Inflammatory macrophage treated with lipopolysaccharide for 4 hours (primary cell): ENCODE data around the gene ACADM.
"Not testable (repeated sequence)": the region's sequence is repeated elsewhere in the genome, so short reads cannot be mapped to it uniquely, and the experiment has no call there.

Experiments
- DNase-seq: peaks from one replicate; pipeline ENCODE4 v3.0.0-alpha.2; 2020

The ACADM gene

DNA sequence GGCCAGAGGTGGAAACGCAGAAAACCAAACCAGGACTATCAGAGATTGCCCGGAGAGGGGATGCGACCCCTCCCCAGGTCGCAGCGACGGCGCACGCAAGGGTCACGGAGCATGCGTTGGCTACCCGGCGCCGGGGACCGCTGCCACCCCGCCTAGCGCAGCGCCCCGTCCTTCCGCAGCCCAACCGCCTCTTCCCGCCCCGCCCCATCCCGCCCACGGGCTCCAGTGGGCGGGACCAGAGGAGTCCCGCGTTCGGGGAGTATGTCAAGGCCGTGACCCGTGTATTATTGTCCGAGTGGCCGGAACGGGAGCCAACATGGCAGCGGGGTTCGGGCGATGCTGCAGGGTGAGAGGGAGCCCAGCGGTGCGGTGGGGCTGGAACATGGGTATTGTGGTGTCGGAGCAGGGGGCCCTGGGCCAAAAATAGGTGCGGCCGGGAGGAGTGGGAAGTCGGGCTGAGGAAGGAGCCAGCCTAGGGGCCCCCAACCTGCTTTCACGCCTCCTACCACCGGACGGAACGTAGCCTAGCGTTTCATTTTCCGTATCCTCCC, at the start of gene ACADM:
Gene ACADM (plus strand): TSS at position 238 of the 551 bp plus-strand sequence. CDS start 79 bp downstream, at position 317.
- peak; percentile 95 for DNase-seq

DNA sequence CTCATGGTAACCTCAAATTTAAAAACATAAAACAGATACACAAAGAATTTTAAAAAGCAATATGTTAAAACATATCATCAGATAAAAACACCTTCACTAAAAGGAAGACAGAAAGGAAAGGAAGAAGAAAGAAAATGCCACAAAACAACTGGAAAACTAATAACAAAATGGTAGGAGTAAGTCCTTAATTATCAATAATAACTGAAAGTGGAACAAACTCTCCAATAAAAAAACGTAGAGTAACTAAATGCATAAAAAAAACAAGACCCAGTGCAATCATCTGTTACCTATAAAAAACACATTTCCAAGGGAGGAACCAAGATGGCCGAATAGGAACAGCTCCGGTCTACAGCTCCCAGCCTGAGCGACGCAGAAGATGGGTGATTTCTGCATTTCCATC, 47.1 kb upstream of the ACADM start:
- DNase-seq: no peak

DNA sequence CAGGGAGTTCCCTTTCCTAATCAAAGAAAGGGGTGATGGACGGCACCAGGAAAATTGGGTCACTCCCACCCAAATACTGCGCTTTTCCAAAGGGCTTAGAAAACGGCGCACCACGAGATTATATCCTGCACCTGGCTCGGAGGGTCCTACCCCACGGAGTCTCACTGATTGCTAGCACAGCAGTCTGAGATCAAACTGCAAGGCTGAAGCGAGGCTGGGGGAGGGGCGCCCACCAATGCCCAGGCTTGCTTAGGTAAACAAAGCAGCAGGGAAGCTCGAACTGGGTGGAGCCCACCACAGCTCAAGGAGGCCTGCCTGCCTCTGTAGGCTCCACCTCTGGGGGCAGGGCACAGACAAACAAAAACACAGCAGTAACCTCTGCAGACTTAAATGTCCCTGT, 46.5 kb upstream of the ACADM start:
- not testable (repeated sequence) for DNase-seq

DNA sequence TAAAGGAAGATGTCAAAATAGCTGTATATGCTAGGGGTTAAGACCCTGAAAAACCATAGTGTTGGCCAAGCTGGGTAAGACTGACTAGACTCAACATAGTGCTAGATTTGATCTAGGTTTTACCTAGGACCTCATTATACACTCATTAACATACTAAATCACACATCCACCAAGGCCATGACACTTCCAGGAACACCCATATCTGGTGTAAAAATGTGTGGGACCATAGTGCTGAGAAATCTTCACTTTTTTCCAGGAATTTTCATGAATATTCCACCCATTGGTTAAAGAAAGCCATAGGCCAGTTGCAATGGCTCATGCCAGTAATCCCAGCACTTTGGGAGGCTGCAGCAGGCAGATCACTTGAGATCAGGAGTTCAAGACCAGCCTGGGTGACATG, 34.0 kb upstream of the ACADM start:
- no peak for DNase-seq

DNA sequence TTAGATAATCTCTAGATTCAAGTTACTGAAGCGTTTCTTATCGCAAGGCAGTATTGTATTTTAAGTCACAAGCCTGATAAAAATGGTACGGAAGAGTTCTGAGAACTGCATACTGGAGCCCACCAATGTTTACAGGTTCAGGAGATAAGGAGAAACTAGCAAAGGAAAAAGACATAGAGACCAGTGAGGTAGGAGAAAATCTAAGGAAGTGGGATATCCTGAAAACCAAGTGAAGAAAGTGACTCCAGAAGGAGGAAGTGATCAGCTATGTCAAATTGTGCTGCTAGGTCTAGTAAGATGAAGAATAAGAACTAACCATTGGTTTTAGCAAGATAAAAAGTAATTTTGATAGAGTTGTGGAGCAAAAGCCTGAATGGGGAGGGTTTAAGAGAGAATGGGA, 31.0 kb upstream of the ACADM start:
- no peak for DNase-seq

DNA sequence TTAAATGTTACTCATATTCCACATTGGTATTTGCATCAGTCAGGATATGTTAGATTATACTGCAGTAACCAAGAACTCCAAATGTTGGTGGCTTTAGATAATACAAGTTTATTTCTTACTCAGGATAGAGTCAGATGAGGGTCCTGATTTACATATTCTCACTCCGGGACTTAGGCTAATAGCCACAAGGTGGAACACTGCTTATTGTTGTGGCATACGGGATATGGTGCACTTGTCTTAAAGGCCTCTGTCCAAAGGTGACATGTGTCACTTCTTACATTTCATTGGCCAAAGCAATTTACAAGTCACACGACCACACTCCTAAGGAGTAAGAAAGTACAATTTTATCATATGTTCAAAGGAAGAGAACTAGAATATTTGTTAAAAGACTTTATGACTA, 28.5 kb upstream of the ACADM start:
- DNase-seq: no peak

DNA sequence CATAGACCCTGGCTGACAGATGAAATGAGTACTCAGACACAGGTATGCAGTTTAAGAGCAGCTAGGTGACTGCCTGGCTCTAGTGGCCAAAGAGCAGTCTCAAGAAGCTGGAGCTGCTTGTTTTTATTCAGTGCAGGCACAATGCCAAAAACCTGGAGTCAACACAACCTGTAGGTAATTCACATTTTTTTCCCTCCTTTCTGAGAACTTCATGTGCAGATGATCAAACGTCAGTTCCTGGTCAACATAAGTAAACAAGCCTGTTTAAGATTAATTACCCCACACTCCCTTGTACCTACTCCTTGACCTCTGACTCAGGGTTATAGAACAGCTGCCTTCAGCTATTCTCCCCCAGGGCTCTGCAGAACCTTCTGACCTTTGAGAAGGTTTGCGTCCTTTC, 17.3 kb upstream of the ACADM start:
- no peak for DNase-seq

DNA sequence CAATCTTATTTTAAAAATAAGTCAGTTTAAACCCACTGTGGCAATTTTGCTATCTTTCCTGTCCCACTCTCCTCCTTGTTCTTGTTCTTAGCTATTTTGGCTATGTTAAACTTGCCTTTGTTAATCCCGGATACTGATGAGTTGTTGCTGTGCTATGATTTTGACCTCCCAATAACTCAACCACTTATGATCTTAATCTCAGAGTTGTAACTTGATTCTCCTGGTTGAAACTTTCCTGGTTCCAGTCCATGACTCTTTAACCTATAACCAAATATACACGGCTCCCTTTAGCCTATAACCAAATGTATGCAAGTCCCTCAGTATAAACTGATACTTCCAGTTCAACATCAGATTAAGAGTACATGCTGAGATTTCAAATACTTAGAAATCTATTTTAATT, 15.6 kb upstream of the ACADM start:
- DNase-seq: no peak

DNA sequence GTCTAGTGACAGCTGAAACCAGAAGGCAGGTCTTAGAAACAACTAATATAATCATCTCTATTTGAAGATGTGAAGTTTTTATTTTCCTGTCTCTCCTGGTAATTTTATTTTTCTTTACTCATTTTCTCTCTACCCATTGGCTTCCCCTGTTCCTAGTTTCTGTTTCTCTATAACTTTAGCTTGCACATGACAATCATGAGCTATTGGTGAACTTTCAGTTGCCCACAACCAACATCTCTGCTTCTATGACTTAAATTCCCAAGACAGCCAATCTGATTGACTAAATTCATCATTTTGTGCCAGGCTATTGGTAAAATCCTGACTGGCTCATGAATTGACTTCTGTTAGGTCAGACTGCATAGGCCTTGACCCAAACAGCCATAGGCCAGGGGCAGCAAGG, 13.7 kb upstream of the ACADM start:
- DNase-seq: peak; percentile 53

DNA sequence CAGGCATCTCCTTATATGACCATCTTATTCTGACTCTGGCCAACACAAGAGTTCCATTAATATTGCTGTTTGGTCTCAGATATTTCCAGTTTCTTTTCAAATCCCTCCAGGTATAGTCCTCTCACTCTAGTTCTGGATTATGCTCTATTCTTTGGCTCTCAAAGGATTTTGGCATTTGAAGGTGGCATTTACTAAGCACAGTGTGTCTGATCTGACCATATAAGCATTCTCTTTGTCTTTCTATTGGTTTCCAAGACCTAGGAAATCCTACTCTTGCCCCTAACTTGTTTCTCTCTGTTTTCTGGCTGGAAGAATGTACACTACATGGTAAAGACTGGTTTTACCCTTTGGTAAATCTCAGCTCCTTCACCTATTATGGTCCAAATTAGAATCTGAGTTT, 12.7 kb upstream of the ACADM start:
- DNase-seq: no peak

DNA sequence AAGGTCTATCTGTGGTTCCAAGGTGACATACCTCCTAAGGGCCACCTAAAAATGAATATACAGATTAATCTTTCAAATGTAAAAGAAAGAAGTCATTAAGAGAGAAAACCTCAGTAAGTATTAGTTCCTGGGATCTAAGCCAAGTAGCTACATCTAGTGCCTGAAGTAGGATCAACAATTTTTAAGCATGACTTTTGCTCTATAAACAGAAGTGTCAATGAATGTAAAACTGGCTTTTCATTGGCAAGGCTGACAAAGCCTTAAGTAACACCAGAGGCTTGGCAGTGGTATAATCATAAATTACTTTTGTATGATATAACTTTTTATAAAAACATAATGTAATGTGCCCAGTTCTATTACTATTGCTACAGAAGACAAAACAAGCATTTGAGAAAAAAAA, 12.2 kb upstream of the ACADM start:
- DNase-seq: no peak

DNA sequence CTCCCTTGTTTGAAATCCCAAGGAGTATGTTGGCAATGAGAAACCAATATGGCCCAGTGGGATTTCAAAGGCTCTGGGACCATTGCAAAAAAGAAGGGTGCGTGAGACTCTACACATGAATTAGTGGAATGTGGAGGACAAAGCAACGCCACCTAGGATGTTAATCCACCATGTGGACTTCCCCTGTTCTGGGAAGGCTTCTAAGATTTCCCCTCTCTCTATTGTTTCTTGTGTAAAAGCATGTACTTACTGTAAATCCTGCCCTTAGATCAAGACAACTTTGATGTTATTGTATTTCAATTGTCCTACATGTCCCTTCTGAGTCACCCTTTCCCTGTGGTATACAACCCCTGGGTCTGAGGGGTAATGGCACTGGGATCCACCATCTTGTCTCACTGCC, 4.7 kb upstream of the ACADM start:
- DNase-seq: no peak

DNA sequence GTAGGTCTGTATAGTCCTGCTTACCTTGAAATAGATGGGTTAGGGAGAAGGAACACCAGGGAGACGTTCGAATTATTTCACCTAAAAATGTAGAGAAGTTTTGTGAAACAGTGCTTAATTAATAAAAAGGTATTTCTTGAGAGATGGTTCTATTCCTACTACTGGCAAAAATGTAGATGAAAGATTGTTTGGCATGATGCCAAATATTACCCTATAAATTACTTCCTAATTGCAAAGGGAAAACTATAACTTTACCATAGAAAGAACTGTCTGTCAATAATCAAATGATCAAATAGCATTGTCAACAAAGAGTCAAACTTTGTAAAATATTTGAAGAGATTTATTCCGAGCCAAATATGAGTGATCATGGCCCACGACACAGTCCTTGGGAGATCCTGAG, 4.2 kb upstream of the ACADM start:
- DNase-seq: no peak

DNA sequence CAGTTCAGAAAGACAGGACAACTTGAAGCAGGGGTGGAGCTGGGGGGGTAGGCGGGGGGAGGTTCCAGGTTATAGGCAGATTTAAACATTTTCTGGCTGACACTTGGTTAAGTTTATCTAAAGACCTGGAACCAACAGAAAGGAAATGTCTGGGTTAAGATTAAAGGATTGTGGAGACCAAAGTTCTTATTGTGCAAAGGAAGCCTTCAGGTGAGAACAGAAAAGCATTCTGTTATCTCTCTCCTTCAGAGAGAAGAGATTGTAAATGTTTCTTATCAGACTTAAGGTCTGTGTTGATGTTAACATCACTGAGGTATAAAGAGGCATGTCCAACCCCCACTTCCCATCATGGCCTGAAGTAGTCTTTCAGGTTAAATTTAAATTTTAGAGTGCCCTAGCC, 3.7 kb upstream of the ACADM start:
- no peak for DNase-seq

DNA sequence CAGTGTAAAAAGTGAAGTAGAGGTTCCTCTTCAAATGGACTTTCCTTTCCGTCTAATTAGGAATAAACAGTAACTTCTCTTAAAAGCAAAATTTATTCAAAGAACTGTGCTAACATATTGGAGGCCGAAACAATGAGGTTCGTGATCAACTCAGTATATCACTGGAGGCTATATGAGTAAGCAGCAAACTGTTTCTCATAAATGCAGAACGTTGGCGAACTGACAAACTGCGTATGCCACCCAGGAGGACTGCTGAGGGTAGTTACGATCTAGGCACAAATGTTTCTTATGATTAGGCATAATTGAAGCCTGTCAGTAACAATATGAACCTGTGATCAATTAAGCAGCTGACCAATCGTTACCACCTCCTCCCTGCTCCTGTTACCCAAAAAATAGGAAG, 2.3 kb upstream of the ACADM start:
- DNase-seq: not testable (repeated sequence)

DNA sequence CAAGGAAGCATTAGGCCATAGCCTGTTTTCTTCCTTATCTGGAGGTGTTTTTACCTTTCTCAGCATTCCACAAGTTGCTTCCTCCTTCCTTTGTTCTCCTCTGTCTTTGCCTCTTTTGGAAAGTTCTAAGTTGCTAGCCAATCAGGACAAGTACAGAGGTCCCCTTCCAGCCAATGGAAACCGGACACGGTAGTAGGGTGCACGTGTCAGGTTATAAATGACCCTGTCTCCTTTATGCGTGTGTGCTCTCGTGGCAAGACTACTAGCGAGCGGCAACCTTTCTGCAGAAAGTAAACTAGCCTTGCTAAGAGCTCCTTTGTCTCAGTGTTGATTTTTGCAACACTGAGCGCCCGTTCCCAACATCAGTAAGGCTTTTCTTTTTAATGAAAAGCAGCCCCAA, 1.5 kb upstream of the ACADM start:
- DNase-seq: no peak

DNA sequence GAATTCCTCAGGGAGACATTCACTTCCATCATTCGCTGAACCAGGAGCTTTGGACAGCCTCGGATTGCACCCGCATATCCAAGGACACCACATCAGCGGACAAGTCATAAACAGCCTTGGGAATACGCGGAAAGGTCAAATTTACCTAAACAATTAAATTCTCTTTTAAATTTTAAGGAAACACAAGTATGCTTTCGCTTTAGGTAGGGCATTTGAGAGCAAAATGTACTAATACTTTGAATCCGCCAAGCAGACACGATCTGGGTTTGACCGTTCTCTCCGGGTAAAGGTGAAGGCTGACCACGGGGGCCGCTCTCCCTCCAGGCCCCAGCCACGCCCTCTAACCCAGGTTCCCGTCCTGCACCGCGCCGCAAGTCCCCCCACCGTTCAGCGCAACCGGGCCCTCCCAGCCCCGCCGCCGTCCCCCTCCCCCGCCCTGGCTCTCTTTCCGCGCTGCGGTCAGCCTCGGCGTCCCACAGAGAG, 479 bp upstream of the ACADM start:
- peak; percentile 52 for DNase-seq

DNA sequence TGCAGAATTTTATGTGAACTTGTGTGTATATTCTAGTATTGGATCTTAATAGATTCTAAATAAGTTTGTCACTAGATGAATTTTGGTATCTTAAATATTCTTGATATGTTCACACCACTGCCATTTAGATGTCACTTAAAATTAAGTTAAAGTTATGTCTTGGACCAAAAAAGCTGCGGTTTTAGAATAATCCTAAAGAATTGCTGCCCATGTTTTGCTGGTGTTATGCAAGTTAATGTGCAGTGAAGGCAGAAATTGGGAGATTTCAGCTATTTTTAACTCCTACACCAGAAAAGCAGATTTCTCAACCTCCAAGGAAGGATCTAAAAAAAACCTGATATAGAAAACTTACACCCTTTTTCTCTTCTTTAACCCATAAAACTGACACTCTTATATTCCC, 757 bp downstream of the ACADM start:
- peak; percentile 20 for DNase-seq

DNA sequence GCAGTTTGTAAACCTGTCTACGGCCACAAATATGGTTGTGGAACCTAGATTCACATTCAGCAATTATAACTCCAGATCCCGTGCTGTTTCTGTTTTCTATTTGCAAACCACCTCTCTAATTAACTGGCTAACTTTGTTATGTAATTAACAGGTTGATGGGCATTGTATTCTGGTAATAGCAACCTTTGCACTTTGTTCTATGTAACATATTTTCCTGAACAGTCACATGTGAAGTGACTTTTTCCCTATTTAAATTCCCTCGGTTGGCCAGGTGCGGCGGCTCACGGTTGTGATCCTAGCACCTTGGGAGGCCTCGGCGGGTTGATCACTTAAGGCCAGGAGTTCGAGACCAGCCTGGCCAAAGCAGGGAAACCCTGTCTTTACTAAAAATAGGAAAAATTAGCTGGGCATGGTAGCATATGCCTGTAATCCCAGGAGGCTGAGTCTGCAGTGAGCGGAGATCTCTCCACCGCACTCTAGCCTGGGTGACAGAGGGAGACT, 1.4 kb downstream of the ACADM start:
- DNase-seq: no peak

DNA sequence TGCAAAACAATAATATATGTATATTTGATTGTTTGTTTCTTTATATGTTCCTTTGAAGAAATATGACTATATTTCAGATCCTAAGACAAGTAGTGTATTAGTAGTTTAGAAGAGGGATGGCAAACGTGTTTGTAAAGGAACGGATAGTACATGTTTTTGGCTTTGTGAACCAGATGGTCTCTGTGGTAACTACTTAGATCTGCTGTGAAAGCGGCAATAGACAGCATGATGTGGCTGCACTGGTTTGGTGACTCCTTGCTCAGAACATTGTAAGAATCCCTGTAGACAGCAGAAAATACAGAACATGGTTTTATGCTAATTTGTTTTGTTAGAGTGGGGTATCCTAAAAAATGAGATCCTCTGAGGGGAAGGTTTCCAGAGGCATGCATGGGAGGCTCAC, 3.1 kb downstream of the ACADM start:
- DNase-seq: no peak

DNA sequence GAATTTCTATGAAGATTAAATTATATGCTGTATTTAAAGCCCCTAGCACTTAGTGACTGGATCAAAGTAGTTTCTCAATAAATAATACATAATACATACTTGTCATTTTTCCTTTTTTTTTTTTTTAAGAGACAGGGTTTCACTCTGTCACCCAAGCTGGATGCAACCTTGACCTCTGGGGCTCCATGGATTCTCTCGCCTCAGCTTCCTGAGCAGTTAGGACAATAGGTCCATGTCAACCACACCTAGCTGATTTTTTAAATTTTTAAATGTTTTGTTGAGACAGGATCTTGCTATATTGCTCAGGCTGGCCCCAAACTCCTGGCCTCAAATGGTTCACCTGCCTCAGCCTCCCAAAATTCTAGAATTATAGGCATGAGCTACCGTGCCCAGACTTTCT, 5.9 kb downstream of the ACADM start:
- no peak for DNase-seq

DNA sequence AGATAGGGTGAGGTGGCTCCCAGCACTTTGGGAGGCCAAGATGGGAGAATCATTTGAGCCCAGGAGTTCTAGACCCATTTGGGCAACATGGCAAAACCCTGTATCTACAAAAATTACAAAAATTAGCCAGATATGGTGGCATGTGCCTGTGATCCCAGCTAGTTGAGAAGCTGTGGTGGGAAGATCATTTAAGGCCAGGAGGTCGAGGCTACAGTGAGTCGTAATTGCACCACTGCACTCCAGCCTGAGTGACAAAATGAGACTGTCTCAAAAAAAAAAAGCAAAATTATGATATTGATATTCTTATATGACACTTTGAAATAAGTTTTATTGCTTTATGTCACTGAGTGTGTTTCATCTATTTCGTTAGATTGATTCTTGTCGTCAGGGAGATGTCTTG, 7.4 kb downstream of the ACADM start:
- DNase-seq: no peak

DNA sequence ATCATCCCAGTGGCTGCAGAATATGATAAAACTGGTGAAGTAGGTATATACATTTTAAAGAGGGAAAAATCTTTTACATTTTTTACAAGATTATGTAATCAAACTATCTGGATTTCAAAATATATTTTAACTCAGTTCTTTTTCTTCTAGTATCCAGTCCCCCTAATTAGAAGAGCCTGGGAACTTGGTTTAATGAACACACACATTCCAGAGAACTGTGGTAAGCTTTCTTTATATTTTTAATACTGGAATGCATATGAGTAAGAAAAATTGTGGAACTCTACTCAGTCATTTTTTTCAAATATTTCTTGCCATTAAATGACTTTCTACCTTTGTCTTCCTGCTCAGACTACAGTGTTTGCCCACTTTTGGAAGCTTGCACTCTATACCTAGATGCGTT, 8.2 kb downstream of the ACADM start:
- DNase-seq: no peak

DNA sequence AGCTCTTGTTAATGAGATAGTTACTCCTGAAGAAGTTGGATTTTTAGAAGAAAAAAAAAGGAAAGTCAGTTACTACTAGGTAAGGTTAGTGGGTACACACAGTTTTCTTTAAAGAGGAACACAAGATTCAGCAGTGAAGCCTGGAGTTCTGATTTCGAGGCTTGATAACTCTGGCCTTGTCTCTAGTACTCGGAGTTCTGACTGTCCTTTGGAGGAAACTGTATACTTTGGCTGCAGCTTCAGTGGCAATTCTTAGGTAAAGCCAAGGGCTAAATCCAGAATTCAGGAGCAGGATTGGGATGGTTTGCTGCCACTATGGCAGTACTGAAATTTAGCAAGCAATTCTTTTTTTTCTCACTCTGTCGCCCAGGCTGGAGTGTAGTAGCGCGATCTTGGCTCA, 9.2 kb downstream of the ACADM start:
- no peak for DNase-seq

DNA sequence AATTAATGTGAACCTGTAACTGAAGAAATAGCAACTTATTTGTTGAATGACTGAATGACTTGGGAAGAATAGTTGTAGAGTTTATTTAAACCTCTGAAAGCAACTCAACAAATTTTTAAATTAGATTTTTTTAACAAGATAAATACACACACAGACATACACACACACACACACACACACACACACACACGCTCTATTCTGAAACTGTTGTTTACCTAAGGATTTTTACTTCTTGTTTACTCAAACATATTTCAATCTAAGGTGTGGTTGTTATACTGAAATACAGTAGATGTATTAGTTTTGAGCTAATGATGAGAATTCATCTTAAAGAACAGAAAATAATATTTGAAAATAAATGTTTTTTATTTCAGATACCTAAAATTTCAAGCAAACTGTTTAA, 11.5 kb downstream of the ACADM start:
- no peak for DNase-seq
